ENCODE measurements around the gene EIF2D.

Gene EIF2D

GRCh38 chr1:206595581-206596318, 16.5 kb downstream of the EIF2D start:
- no peak overlapping the region for H3K4me3 ChIP-seq (replicated peaks; ENCODE audit: low read depth, low read length)
- no peak for TF ChIP-seq CTCF (IDR thresholded peaks at IDR 0.05; ENCODE audit: low read length, missing control alignments)
- DNase-seq (ENCODE audit: low read depth) = no peak

GRCh38 chr1:206593351-206593925, 18.8 kb downstream of the EIF2D start:
- H3K4me3 ChIP-seq (replicated peaks; ENCODE audit: low read depth, low read length) = no peak overlapping the region
- DNase-seq (ENCODE audit: low read depth) = no peak
- no peak for TF ChIP-seq CTCF (IDR thresholded peaks at IDR 0.05; ENCODE audit: low read length, missing control alignments)

GRCh38 chr1:206591696-206592095, 20.6 kb downstream of the EIF2D start:
- no peak for DNase-seq (ENCODE audit: low read depth)
- H3K4me3 ChIP-seq (replicated peaks; ENCODE audit: low read depth, low read length) = no peak overlapping the region
- TF ChIP-seq CTCF (IDR thresholded peaks at IDR 0.05; ENCODE audit: low read length, missing control alignments) = no peak

GRCh38 chr1:206591226-206591625, 21.0 kb downstream of the EIF2D start:
- TF ChIP-seq CTCF (IDR thresholded peaks at IDR 0.05; ENCODE audit: low read length, missing control alignments) = no peak
- no peak overlapping the region for H3K4me3 ChIP-seq (replicated peaks; ENCODE audit: low read depth, low read length)
- peak; percentile 16 for DNase-seq (ENCODE audit: low read depth)

- TF ChIP-seq CTCF (IDR thresholded peaks at IDR 0.05; ENCODE audit: low read length, missing control alignments) = peak; percentile 33
- peak; percentile 35 for DNase-seq (ENCODE audit: low read depth)
These were observed 22.1 kb downstream of the EIF2D start for GRCh38 chr1:206590025-206590758.

GRCh38 chr1:206589206-206589605, 23.1 kb downstream of the EIF2D start:
- H3K4me3 ChIP-seq (replicated peaks; ENCODE audit: low read depth, low read length) = no peak overlapping the region
- TF ChIP-seq CTCF (IDR thresholded peaks at IDR 0.05; ENCODE audit: low read length, missing control alignments) = no peak
- DNase-seq (ENCODE audit: low read depth) = peak; percentile 97

More at GRCh38 chr1:206590025-206590758, 22.1 kb downstream of the EIF2D start:
- H3K4me3 ChIP-seq (replicated peaks; ENCODE audit: low read depth, low read length) = no peak overlapping the region
